ENCODE measurements around the gene SHMT2. TPM values are rescaled to one million over a fixed set of nuclear protein-coding genes. Genes with fewer than 3 reads are reported as not detected.

SHMT2 gene
- total RNA-seq, 1 donor from 2014 or later, result 197 TPM

DNA sequence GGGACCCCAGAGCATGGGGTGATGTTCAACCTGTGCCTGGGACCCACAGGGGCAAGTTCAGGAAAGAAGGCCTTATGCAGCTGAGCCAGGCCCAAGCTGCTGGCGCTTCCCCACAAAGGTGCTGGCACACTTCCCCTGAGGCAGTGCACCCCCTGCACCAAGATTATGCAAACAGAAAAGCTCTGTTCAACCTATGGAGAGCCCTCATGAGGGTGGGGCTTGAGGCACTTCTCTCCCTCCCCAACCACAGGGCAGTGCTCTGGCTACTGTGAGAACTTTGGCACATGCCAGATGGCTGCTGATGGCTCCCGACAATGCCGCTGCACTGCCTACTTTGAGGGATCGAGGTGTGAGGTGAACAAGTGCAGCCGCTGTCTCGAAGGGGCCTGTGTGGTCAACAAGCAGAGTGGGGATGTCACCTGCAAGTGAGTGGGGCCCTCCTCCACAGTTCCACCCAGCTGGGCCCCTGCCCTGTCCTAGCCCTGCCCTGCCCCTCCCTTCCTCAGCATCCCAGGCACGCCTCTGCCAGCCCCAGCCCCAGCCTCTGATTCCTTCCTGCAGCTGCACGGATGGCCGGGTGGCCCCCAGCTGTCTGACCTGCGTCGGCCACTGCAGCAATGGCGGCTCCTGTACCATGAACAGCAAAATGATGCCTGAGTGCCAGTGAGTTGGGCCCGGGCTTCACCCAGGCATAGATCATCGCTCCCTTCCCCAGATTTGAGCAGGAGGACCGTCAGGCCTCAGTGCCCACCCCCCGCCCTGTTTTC lies 18.4 kb upstream of the SHMT2 start:
- no peak overlapping the region for H2AFZ ChIP-seq (ENCODE audit: low read depth, low read length)
- H3K4me1 Mint-ChIP-seq (ENCODE audit: low read depth, unreplicated experiment), result peaks cover 27% of the 10 kb centered on the region

DNA sequence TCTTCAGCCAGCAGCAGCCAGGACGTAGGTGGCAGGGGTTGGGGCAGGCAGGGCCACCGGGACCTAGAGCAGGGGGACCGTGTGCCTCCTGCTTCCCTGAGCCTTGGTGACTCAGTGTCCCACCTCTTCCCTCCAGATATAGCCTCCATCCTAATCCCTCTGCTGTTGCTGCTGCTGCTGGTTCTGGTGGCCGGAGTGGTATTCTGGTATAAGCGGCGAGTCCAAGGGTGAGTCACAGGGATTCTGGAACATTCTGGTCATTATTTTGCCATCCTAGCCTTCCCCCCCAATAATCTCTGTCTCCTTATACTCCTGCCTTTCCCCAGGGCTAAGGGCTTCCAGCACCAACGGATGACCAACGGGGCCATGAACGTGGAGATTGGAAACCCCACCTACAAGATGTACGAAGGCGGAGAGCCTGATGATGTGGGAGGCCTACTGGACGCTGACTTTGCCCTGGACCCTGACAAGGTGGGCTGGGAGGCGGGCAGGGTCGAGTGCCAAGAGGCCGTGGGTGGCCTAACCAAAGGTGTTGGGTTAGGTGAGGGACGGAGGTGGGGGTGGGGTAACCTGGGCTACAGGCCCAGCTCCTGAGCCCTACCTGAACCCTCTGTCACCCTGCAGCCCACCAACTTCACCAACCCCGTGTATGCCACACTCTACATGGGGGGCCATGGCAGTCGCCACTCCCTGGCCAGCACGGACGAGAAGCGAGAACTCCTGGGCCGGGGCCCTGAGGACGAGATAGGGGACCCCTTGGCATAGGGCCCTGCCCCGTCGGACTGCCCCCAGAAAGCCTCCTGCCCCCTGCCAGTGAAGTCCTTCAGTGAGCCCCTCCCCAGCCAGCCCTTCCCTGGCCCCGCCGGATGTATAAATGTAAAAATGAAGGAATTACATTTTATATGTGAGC lies 17.5 kb upstream of the SHMT2 start:
- no peak overlapping the region for H3K9ac ChIP-seq (ENCODE audit: low read length)
- H3K4me3 Mint-ChIP-seq (ENCODE audit: unreplicated experiment), result no peak overlapping the region
- no peak overlapping the region for H3K4me2 ChIP-seq (ENCODE audit: low read length)
- no peak overlapping the region for H2AFZ ChIP-seq (ENCODE audit: low read depth, low read length)
- H3K79me2 ChIP-seq (ENCODE audit: insufficient read depth, low read length), result no peaks in the 10 kb centered on the region
- peaks cover 27% of the 10 kb centered on the region for H3K4me1 Mint-ChIP-seq (ENCODE audit: low read depth, unreplicated experiment)
- H3K27ac ChIP-seq (ENCODE audit: low read depth, low read length), result no peak overlapping the region
- peaks cover 24% of the 10 kb centered on the region for H3K36me3 Mint-ChIP-seq (ENCODE audit: low read depth, unreplicated experiment)
- peaks cover 11% of the 10 kb centered on the region for H3K4me1 ChIP-seq (ENCODE audit: insufficient read depth, low read length)
- H3K4me3 ChIP-seq (ENCODE audit: insufficient read depth, low read depth, low read length), result no peak overlapping the region
- TF ChIP-seq, protein P1, sequence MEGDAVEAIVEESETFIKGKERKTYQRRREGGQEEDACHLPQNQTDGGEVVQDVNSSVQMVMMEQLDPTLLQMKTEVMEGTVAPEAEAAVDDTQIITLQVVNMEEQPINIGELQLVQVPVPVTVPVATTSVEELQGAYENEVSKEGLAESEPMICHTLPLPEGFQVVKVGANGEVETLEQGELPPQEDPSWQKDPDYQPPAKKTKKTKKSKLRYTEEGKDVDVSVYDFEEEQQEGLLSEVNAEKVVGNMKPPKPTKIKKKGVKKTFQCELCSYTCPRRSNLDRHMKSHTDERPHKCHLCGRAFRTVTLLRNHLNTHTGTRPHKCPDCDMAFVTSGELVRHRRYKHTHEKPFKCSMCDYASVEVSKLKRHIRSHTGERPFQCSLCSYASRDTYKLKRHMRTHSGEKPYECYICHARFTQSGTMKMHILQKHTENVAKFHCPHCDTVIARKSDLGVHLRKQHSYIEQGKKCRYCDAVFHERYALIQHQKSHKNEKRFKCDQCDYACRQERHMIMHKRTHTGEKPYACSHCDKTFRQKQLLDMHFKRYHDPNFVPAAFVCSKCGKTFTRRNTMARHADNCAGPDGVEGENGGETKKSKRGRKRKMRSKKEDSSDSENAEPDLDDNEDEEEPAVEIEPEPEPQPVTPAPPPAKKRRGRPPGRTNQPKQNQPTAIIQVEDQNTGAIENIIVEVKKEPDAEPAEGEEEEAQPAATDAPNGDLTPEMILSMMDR (IDR thresholded peaks at IDR 0.05; ENCODE audit: insufficient read depth, low read depth, low read length), result no peak
- TF ChIP-seq EZH2 (IDR thresholded peaks at IDR 0.05; ENCODE audit: insufficient read depth, low read length), result no peak
- H3K9me3 Mint-ChIP-seq (ENCODE audit: unreplicated experiment), result no peaks in the 10 kb centered on the region
- peaks cover 16% of the 10 kb centered on the region for H3K27me3 ChIP-seq (ENCODE audit: insufficient read depth, low read length)
- no peak overlapping the region for H3K27ac Mint-ChIP-seq (ENCODE audit: unreplicated experiment)
- peaks cover 6% of the 10 kb centered on the region for H3K27me3 Mint-ChIP-seq (ENCODE audit: low read depth, unreplicated experiment)
- H3K9me3 ChIP-seq (ENCODE audit: insufficient read depth, low read depth, low read length), result no peaks in the 10 kb centered on the region
- peaks cover 2% of the 10 kb centered on the region for H3K36me3 ChIP-seq (ENCODE audit: insufficient read depth, low read length)
- FAIRE-seq (no peak), DNase-seq (ENCODE audit: low read depth) (no peak)
- peaks cover 76% of the 10 kb centered on the region for H4K20me1 ChIP-seq (ENCODE audit: insufficient read depth, low read length)

More for the DNA sequence above, 18.4 kb upstream of the SHMT2 start:
- Mint-ChIP-seq H3K36me3 (ENCODE audit: low read depth, unreplicated experiment) (peaks cover 24% of the 10 kb centered on the region), H3K4me3 (ENCODE audit: unreplicated experiment) (no peak overlapping the region), H3K27me3 (ENCODE audit: low read depth, unreplicated experiment) (peaks cover 6% of the 10 kb centered on the region), H3K27ac (ENCODE audit: unreplicated experiment) (no peak overlapping the region), H3K9me3 (ENCODE audit: unreplicated experiment) (no peaks in the 10 kb centered on the region)
- no peak overlapping the region for H3K27ac ChIP-seq (ENCODE audit: low read depth, low read length)
- peaks cover 79% of the 10 kb centered on the region for H4K20me1 ChIP-seq (ENCODE audit: insufficient read depth, low read length)
- FAIRE-seq (no peak), DNase-seq (ENCODE audit: low read depth) (no peak)
- H3K9me3 ChIP-seq (ENCODE audit: insufficient read depth, low read depth, low read length), result no peaks in the 10 kb centered on the region
- no peak overlapping the region for H3K4me3 ChIP-seq (ENCODE audit: insufficient read depth, low read depth, low read length)
- H3K36me3 ChIP-seq (ENCODE audit: insufficient read depth, low read length), result peaks cover 2% of the 10 kb centered on the region
- no peak overlapping the region for H3K4me2 ChIP-seq (ENCODE audit: low read length)
- no peak overlapping the region for H3K9ac ChIP-seq (ENCODE audit: low read length)
- TF ChIP-seq, protein P1 (IDR thresholded peaks at IDR 0.05; ENCODE audit: insufficient read depth, low read depth, low read length), result no peak
- TF ChIP-seq EZH2 (IDR thresholded peaks at IDR 0.05; ENCODE audit: insufficient read depth, low read length), result no peak
- H3K4me1 ChIP-seq (ENCODE audit: insufficient read depth, low read length), result peaks cover 8% of the 10 kb centered on the region
- peaks cover 13% of the 10 kb centered on the region for H3K27me3 ChIP-seq (ENCODE audit: insufficient read depth, low read length)
- no peaks in the 10 kb centered on the region for H3K79me2 ChIP-seq (ENCODE audit: insufficient read depth, low read length)
